ENCODE measurements around the gene SNAP29. TPM values are rescaled to one million over a fixed set of nuclear protein-coding genes. Genes with fewer than 3 reads are reported as not detected.

SNAP29 gene
- total RNA-seq, 1 experiment from 2014 or later, result 17.9 TPM

DNA sequence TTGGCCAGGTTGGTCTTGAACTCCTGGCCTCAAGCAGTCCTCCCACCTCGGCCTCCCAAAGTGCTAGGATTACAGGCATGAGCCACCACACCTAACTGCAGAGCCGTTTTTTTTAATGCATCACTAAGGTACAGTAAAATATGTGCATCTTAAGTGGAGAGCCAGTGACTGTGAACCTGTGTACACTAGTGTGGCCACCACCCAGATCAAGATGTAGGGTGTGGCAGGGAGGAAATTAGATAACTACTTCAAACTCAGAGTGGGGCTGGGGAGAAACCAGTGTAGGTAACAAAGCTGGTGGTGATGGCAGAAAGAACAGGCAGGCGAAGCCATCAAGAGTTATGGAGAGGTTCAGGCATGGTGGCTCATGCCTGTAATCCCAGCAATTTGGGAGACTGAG is 14.4 kb downstream of the SNAP29 start:
- no CpG with 5 or more reads among the region's 3 CpGs for WGBS (ENCODE audit: extremely low coverage, insufficient read length, low lambda C conversion rate)
- H2BK15ac ChIP-seq (ENCODE audit: low read depth, low read length), result no peak overlapping the region
- no peak overlapping the region for H3T11ph ChIP-seq (ENCODE audit: low read length)
- no peaks in the 10 kb centered on the region for H3K79me2 ChIP-seq (ENCODE audit: insufficient read depth, low read length)
- Mint-ChIP-seq H3K36me3 (ENCODE audit: insufficient read depth in 1 of 3, low read depth in 3 of 3) (peaks cover 2 to 18% (median 5%) of the 10 kb centered on the region in 3 experiments; a peak in 5 of 7 replicates), H3K4me1 (no peaks in the 10 kb centered on the region), H3K9me3 (peaks cover 0 to 2% of the 10 kb centered on the region in 2 experiments; a peak in 1 of 5 replicates), H3K4me3 (no peak overlapping the region), H3K27me3 (ENCODE audit: low read depth) (no peaks in the 10 kb centered on the region), H3K27ac (no peak overlapping the region)
- no peak overlapping the region for H2AFZ ChIP-seq (ENCODE audit: low read length)
- no peaks in the 10 kb centered on the region for H3K79me1 ChIP-seq (ENCODE audit: insufficient read depth, low read depth, low read length, poor library complexity, severe bottlenecking)
- H3K56ac ChIP-seq (ENCODE audit: insufficient read length, low read depth, low read length), result no peak overlapping the region
- no peak overlapping the region for H3K18ac ChIP-seq (ENCODE audit: insufficient read length, low read depth, low read length)
- H4K20me1 ChIP-seq (ENCODE audit: control insufficient read depth, insufficient read depth, insufficient read length), result no peaks in the 10 kb centered on the region
- H3K4ac ChIP-seq (ENCODE audit: low read depth, low read length), result no peak overlapping the region
- H4K91ac ChIP-seq (ENCODE audit: insufficient read length, low read depth, low read length), result no peak overlapping the region
- no peak overlapping the region for H2BK120ac ChIP-seq (ENCODE audit: low read depth, low read length, poor library complexity, severe bottlenecking)
- H3K27me3 ChIP-seq (ENCODE audit: insufficient read depth, low read length), result no peaks in the 10 kb centered on the region
- H3K27ac ChIP-seq (ENCODE audit: insufficient read length, low read depth, low read length), result no peak overlapping the region
- no peak for DNase-seq
- no peak overlapping the region for H3K23ac ChIP-seq (ENCODE audit: insufficient read length, low read depth, low read length)
- H3K23me2 ChIP-seq (ENCODE audit: insufficient read length, low read depth, low read length, poor library complexity, severe bottlenecking), result no peaks in the 10 kb centered on the region
- no peak overlapping the region for H2BK20ac ChIP-seq (ENCODE audit: low read depth, low read length, poor library complexity, severe bottlenecking)
- no peaks in the 10 kb centered on the region for H3K9me3 ChIP-seq (ENCODE audit: control insufficient read depth, low read depth, low read length)
- H3K14ac ChIP-seq (ENCODE audit: insufficient read depth, low read length), result no peak overlapping the region
- H3K4me1 ChIP-seq (ENCODE audit: insufficient read depth, low read length), result no peaks in the 10 kb centered on the region
- no peak overlapping the region for H4K8ac ChIP-seq (replicated peaks; ENCODE audit: insufficient read length, low read depth, low read length)
- TF ChIP-seq, protein P1, sequence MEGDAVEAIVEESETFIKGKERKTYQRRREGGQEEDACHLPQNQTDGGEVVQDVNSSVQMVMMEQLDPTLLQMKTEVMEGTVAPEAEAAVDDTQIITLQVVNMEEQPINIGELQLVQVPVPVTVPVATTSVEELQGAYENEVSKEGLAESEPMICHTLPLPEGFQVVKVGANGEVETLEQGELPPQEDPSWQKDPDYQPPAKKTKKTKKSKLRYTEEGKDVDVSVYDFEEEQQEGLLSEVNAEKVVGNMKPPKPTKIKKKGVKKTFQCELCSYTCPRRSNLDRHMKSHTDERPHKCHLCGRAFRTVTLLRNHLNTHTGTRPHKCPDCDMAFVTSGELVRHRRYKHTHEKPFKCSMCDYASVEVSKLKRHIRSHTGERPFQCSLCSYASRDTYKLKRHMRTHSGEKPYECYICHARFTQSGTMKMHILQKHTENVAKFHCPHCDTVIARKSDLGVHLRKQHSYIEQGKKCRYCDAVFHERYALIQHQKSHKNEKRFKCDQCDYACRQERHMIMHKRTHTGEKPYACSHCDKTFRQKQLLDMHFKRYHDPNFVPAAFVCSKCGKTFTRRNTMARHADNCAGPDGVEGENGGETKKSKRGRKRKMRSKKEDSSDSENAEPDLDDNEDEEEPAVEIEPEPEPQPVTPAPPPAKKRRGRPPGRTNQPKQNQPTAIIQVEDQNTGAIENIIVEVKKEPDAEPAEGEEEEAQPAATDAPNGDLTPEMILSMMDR (conservative IDR thresholded peaks at IDR 0.05), result no peak
- H4K5ac ChIP-seq (ENCODE audit: insufficient read length, low read depth, low read length), result no peak overlapping the region
- no peak overlapping the region for H2BK12ac ChIP-seq (ENCODE audit: insufficient read length, low read depth, low read length)
- H2AK5ac ChIP-seq (ENCODE audit: insufficient read length, low read length), result no peak overlapping the region
- H3K9ac ChIP-seq (ENCODE audit: extremely low read depth, insufficient read length, low read length), result no peak overlapping the region
- H3K4me2 ChIP-seq (ENCODE audit: insufficient read depth, insufficient read length, low read length), result no peak overlapping the region
- H2BK5ac ChIP-seq (ENCODE audit: insufficient read length, low read length), result no peak overlapping the region

Data from H9 (cell line).